Measurements from ENCODE around the gene IGF2BP2. TPM values are rescaled to one million over a fixed set of nuclear protein-coding genes. Genes with fewer than 3 reads are reported as not detected.
"Not testable (repeated sequence)": the region's sequence is repeated elsewhere in the genome, so short reads cannot be mapped to it uniquely, and the experiment has no call there.

Gene IGF2BP2
- total and polyA plus RNA-seq, 5 experiments from 2014 or later: 0.49 TPM; not detected in 4

DNA sequence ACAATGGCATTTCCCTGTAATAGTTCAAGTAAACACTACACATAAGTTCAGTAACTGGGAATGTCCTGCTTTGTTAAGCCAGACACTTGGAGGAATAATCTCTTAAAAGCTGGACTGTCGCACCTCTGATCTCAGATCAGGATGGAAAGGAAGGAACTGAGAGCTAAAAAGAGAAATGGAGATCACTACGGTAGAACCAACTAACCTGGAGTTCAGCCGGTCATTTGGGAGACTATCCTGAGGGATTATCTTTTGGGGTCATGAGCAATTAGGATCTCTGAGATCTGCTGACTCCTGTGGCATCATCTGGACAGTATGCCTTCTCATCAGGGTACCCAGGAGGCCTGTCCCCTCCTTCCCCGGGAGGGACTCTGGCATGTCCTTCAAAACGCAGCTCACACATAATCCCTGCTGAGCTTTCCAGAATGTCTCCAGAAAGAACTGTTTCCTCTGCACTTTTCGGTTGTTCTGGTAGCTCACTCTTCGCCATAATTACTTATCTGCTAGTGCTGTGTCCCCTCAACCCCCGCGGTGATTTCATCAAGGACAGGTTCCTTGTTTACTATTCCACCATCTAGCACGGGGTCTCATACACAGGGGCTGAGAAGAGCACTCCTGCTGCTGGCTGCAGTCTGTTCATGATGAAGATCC, 123.1 kb downstream of the IGF2BP2 start:
- Mint-ChIP-seq H3K4me1 (peaks cover 0 to 4% (median 1%) of the 10 kb centered on the region in 4 donors), H3K27ac (no peak overlapping the region), H3K36me3 (no peaks in the 10 kb centered on the region), H3K9me3 (no peaks in the 10 kb centered on the region), H3K27me3 (peaks cover 4 to 25% (median 11%) of the 10 kb centered on the region in 5 donors), H3K4me3 (no peak overlapping the region)
- ATAC-seq (no peak), DNase-seq (no peak)
- POLR2A ChIA-PET: no interaction called here

DNA sequence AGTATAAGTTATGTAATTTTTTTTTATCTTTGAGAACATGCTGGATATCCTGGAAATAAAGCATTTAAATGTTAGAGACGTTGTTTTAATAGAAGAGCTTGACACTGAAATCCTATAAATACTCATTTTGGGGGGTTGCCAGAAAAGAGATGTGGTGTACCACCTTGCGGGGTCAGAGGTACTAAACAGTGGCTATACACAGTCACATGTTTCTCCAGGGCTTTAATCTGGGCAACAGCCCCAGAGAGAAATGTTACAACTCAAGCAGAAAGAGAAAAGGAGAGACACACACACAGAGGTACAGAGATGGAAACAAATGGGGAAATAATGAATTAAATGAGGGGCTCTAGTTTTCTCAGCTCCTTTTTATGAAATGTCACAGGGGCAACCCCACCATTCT, 124.9 kb downstream of the IGF2BP2 start:
- Mint-ChIP-seq H3K9me3 (no peaks in the 10 kb centered on the region), H3K27ac (no peak overlapping the region), H3K4me1 (peaks cover 0 to 4% (median 1%) of the 10 kb centered on the region in 4 donors), H3K27me3 (peaks cover 9 to 25% (median 9%) of the 10 kb centered on the region in 5 donors), H3K4me3 (no peak overlapping the region), H3K36me3 (no peaks in the 10 kb centered on the region)
- DNase-seq (no peak), ATAC-seq (no peak)
- POLR2A ChIA-PET: no interaction called here

DNA sequence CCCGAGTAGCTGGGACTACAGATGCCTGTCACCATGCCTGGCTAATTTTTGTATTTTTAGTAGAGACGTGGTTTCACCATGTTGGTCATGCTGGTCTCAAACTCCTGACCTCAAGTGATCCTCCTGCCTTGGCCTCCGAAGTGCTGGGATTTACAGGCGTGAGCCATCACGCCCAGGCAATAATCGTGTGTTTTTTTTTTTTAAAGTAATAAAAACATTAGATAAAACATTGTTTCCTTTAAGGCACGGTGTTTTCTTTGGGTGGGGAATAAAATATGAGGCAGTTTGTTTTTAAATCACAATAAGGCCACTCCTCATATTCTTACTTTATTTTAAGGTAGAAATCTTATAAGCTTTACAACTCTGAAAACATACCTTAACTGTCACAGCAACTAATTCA, 127.6 kb downstream of the IGF2BP2 start:
- H3K36me3 Mint-ChIP-seq, H3K9me3 Mint-ChIP-seq, DNase-seq, H3K4me1 Mint-ChIP-seq, POLR2A ChIA-PET, H3K27me3 Mint-ChIP-seq, ATAC-seq, H3K27ac Mint-ChIP-seq, H3K4me3 Mint-ChIP-seq: not testable (repeated sequence)

DNA sequence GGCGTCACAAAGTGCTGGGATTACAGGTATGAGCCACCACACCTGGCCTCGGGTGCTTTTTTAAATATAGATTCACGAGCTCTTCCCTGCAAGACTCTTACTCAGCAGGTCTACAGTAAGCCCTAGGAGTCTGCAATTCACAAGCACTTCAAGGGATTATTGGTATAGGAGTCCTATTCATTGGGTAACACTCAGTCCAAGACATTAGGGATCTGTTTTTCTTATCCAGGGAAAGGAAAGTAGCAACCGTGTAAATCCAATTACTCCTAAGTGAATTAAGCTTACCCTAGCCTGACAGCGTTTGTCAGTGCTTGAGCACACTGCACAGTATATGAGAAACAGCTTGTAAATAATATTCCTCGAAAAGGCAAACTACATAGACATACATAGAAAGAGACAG, 128.8 kb downstream of the IGF2BP2 start:
- no peak for ATAC-seq
- Mint-ChIP-seq H3K9me3 (no peaks in the 10 kb centered on the region), H3K27ac (no peak overlapping the region), H3K36me3 (no peaks in the 10 kb centered on the region), H3K4me3 (no peak overlapping the region), H3K27me3 (peaks cover 0 to 7% (median 4%) of the 10 kb centered on the region in 5 donors), H3K4me1 (no peaks in the 10 kb centered on the region)
- POLR2A ChIA-PET: no interaction called here
- no peak for DNase-seq

DNA sequence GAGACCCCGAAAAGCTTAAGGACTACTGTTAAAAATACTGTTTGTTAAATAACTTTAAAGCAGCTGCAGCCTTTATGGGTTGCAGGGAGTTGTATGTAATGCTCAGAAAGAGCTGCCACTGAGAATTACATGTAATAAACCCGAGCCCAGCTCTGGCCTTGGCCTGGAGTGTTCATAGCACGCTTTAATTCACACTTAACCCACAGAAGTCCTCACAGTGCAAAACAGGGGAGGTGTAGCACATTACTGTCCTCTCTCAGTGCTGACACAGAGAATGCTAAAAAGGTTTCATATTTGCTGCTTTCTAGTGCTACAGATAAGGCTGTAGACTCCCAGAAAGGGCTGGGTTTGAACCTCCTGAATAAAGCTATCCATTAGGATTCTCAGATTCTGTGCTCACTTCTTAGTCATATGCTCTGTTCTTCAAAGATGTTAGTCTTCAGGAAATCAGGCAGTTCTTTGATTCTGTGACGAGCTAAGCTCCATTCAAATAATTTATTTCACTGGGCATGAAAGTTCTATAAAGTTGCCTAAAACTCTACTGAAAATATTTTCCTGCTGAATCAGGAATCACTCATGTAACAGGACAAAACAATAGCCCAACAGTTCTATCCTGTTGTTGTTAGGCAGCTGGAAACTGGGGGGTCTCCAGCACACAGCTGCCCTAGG, 130.7 kb downstream of the IGF2BP2 start:
- no peaks in the 10 kb centered on the region for H3K9me3 Mint-ChIP-seq
- POLR2A ChIA-PET: no interaction called here
- no peak for ATAC-seq
- no peak overlapping the region for H3K4me3 Mint-ChIP-seq
- H3K36me3 Mint-ChIP-seq: no peaks in the 10 kb centered on the region
- peaks cover 0 to 6% (median 4%) of the 10 kb centered on the region in 5 donors for H3K27me3 Mint-ChIP-seq
- no peaks in the 10 kb centered on the region for H3K4me1 Mint-ChIP-seq
- H3K27ac Mint-ChIP-seq: no peak overlapping the region
- no peak for DNase-seq

DNA sequence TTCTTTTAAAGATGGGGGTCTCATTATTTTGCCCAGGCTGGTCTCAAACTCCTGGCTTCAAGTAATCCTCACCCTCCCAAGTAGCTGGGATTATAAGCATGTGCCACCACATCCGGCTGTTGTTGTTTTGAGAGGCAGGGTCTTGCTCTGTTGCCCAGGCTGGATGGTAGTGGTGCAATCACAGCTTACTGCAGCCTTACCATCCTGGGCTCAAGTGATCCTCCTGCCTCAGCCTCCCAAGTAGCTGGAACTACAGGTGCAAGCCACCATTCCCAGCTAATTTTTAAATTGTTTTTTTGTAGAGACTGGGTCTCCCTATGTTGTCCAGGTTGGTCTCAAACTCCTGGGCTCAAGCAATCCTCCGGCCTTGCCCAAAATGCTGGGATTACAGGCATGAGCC, 133.2 kb downstream of the IGF2BP2 start:
- ATAC-seq (no peak), DNase-seq (no peak)
- POLR2A ChIA-PET: no interaction called here
- Mint-ChIP-seq H3K4me3 (no peak overlapping the region), H3K27me3 (peaks cover 2 to 8% (median 4%) of the 10 kb centered on the region in 5 donors), H3K4me1 (no peaks in the 10 kb centered on the region), H3K9me3 (no peaks in the 10 kb centered on the region), H3K27ac (no peak overlapping the region), H3K36me3 (no peaks in the 10 kb centered on the region)

DNA sequence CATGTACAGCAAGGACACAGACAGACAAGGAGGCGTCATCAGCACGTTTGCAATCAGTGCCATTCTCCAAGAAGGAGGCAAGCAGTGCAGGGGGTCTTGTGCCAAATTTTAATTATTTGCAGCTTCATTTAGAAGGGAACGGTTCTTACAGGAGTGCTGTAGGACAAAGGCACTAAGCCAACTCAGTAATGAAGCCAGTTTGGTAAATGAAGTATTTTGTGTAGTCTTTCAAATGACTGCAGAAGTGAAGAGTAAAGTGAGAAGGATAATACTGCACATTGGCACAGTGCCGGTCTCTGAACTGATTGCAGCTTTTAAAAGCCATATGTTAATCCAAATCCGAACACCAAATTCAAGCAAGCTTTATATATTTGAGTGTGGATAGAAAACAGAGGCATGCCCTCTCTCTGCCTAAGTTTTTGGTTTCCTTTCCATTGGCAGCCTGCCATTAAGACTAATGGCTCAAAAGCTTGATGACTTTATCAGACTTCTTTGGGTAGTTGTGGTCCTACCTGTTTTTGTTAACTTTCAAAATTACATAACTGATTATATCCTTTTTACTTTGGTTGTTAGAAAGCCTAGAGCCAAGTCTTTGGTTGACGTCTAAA, 137.5 kb downstream of the IGF2BP2 start:
- H3K9me3 Mint-ChIP-seq: no peaks in the 10 kb centered on the region
- H3K4me1 Mint-ChIP-seq: no peaks in the 10 kb centered on the region
- no peak for ATAC-seq
- no peaks in the 10 kb centered on the region for H3K36me3 Mint-ChIP-seq
- no peak for DNase-seq
- H3K27ac Mint-ChIP-seq: no peak overlapping the region
- H3K4me3 Mint-ChIP-seq: no peak overlapping the region
- peaks cover 2 to 24% (median 4%) of the 10 kb centered on the region in 5 donors for H3K27me3 Mint-ChIP-seq
- POLR2A ChIA-PET: no interaction called here

DNA sequence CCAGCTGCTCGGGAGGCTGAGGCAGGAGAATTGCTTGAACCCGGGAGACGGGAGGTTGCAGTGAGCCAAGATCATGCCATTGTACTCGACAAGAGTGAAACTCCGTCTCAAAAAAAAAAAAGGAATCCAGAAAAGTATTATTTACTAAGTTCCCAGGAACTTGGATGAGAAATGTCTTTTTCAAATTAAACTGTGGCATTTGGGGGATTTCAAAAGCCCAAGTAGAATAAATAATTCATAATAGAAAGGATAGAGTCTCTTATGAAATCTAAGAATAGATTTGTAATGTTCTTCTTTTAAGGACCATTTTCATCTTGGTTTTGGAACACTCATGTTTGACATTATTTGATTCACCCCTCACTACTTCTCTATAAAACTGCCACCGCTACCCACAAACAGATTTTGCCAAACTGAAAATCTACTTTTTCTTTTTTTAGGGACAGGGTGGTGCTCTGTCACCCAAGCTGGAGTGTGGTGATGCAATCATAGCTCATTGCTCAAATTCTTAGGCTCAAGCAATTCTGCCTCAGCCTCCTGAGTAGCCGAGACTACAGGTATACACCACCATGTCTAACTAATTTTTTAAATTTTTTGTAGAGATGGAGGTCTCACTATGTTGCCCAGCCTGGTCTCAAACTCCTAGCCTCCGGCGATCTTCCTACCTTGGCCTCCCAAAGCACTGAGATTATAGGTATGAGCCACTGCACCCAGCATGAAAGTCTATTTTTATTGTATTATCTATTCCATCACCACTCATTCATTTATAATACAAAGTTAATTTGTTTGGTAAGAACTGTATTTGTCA, 139.4 kb downstream of the IGF2BP2 start:
- Mint-ChIP-seq H3K4me3 (no peak overlapping the region), H3K4me1 (no peaks in the 10 kb centered on the region), H3K36me3 (no peaks in the 10 kb centered on the region), H3K27me3 (peaks cover 0 to 30% (median 2%) of the 10 kb centered on the region in 5 donors), H3K27ac (no peak overlapping the region), H3K9me3 (no peaks in the 10 kb centered on the region)
- ATAC-seq: no peak
- POLR2A ChIA-PET: no interaction called here
- no peak for DNase-seq

DNA sequence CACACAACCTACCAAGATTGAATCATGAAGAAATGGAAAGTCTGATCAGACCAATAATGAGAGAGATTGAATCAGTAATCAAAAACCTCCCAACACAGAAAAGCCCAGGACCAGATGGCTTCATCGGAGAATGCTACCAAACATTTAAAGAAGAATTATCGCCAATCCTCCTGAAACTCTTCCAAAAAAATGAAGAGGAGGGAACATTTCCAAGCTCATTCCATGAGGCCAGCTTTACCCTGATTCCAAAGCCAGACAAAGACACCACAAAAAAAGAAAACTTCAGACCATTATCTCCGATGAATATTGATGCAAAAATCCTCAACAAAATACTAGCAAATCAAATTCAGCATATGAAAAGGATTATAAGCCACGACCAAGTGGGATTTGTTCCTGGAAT, 144.6 kb downstream of the IGF2BP2 start:
- H3K4me3 Mint-ChIP-seq: no peak overlapping the region
- no peak for DNase-seq
- H3K36me3 Mint-ChIP-seq: peaks cover 0 to 26% (median 11%) of the 10 kb centered on the region in 3 donors
- ATAC-seq: no peak
- POLR2A ChIA-PET: no interaction called here
- H3K27me3 Mint-ChIP-seq: peaks cover 2 to 23% (median 3%) of the 10 kb centered on the region in 5 donors
- H3K27ac Mint-ChIP-seq: no peak overlapping the region
- no peaks in the 10 kb centered on the region for H3K4me1 Mint-ChIP-seq
- H3K9me3 Mint-ChIP-seq: peaks cover 6 to 25% (median 18%) of the 10 kb centered on the region in 9 donors

DNA sequence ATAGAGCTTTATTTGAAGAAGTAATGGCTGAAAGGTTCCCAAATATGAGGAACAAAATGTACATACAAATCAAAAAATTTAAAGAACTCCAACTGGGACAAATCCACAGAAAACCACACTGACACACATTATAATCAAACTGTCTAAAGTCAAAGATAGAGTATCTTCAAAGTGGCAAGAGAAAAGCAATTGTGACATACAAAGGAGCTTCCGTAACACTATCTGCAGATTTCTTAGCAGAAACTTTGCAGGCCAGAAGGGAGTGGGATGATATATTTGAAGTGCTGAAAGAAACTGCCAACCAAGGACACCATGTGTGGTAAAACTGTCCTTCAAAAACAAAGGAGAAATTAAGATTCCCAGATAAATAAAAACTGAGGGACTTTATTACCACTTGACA, 146.8 kb downstream of the IGF2BP2 start:
- POLR2A ChIA-PET: no interaction called here
- H3K4me3 Mint-ChIP-seq: no peak overlapping the region
- no peak for ATAC-seq
- H3K4me1 Mint-ChIP-seq: no peaks in the 10 kb centered on the region
- peaks cover 6 to 25% (median 18%) of the 10 kb centered on the region in 9 donors for H3K9me3 Mint-ChIP-seq
- peaks cover 2 to 34% (median 6%) of the 10 kb centered on the region in 5 donors for H3K27me3 Mint-ChIP-seq
- DNase-seq: no peak
- peaks cover 0 to 26% (median 11%) of the 10 kb centered on the region in 3 donors for H3K36me3 Mint-ChIP-seq
- H3K27ac Mint-ChIP-seq: no peak overlapping the region

DNA sequence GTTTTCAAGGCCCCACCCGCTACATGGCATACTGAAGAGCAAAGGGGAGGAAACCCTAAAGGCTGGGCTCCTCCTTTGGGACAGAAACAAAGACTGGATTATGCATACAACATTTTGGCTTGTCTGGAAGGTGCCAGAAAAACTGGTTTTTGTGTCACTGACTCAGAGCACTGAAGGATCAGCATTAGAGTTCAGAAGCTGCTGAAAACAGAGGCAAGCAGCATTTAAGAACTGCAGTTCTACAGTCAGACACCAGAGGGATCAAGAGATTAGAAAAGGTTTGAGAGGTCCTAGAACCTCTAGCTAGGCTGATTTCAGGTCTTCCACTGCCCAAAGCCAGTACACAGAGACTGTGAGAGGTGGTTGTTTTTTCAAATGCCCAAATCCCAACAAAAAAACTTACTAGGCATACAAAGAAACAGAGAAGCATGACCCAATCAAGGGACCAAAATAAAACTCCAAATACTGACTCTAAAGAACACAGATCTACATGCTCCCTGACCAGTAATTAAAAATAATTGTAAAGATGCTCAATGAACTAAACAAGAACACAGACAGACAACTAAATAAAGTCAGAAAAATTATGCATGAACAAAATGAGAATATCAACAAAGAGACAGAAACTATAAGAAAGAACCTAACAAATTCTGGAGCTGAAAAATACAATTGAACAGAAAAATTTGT, 147.6 kb downstream of the IGF2BP2 start:
- no peak for DNase-seq

DNA sequence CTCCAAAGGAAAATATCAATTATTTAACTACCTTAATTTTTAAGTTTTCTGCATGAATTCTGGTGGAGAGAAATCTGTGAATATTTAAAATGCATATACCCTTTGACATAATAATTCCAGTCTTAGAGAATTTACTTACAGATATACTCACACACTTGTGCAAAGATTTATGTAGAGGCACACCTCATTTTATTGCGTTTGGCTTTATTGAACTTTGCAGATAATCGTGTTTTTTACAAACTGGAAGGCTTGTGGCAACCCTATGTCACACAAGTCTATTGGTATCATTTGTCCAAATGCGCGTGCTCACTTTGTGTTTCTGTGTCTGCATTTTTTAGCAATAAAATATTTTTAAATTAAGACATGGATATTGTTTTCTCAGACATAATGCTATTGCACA, 157.3 kb downstream of the IGF2BP2 start:
- H3K4me1 Mint-ChIP-seq: no peaks in the 10 kb centered on the region
- H3K27me3 Mint-ChIP-seq: peaks cover 5 to 13% (median 10%) of the 10 kb centered on the region in 5 donors
- H3K27ac Mint-ChIP-seq: no peak overlapping the region
- POLR2A ChIA-PET: no interaction called here
- DNase-seq (no peak), ATAC-seq (no peak)
- no peak overlapping the region for H3K4me3 Mint-ChIP-seq
- H3K9me3 Mint-ChIP-seq: no peaks in the 10 kb centered on the region
- H3K36me3 Mint-ChIP-seq: no peaks in the 10 kb centered on the region

More for the DNA sequence above, 147.6 kb downstream of the IGF2BP2 start:
- Mint-ChIP-seq H3K4me3 (no peak overlapping the region), H3K9me3 (peaks cover 6 to 25% (median 18%) of the 10 kb centered on the region in 9 donors), H3K4me1 (no peaks in the 10 kb centered on the region), H3K36me3 (peaks cover 0 to 26% (median 11%) of the 10 kb centered on the region in 3 donors), H3K27ac (no peak overlapping the region), H3K27me3 (peaks cover 2 to 32% (median 6%) of the 10 kb centered on the region in 5 donors)
- POLR2A ChIA-PET: no interaction called here
- ATAC-seq: no peak
